GM21423 (cell line): ENCODE results near the gene ZNF521.

Experiments
- ATAC-seq: cut with Tn5 transposase; IDR thresholded peaks from one replicate; pipeline ENCODE4 v1.9.1; 2021; ENCODE audit warnings: mild to moderate bottlenecking, moderate library complexity; ENCODE audit not compliant: unreplicated experiment

Gene ZNF521

DNA sequence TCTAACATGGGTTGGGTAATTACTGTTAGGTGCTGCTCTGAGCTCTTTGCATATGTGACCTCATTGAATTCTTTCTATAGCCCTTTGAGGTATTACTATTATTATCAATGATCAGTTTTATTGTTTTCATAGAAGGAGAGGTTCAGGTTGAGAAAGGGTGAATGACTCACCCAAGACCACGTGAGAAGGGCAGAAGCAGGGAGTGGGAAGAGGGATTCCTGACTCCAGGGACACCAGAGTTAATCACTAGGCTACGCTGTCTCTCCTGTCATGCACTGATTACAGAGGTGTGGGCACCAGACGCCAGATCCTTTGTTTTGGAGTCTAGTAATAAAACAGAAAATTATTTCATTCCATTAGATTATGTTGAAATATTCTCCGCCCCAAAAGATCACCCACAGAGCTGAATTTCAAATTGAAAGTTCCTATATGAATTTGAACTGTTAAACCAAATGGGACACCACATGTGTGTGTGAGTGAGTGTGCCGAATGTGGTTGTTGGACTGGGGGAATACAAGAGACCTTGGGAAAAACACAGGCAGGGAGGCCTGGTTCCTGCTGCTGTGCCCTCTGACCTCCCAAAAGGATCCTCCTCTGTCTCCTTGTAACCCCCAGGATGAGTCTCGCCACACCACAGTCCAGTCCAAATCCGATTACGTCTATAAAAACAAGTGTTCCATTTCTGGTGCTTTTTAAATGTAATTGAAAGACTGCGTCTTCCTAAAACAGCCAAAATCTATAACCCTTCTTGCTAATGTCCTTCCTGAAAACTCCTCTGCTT, 215.4 kb downstream of the ZNF521 start:
- ATAC-seq = no peak

DNA sequence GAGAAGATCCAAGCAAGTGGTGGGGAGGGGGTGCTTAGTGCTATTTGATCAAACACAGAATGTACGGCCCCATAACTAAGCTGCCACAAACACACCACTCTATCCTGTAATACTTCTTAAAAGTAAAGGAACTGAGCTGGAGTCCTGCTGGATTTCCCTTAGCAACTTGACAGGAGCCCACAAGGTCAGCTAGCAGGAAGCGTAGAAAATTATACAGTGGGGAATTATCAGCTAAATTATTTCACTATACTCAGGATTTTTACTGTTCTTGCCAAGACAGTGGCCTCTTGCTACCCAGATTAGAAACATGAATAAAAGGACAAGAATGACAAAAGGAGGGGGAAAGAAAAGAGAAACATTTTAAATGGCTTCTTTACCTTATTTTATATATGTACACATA, 217.1 kb downstream of the ZNF521 start:
- no peak for ATAC-seq

DNA sequence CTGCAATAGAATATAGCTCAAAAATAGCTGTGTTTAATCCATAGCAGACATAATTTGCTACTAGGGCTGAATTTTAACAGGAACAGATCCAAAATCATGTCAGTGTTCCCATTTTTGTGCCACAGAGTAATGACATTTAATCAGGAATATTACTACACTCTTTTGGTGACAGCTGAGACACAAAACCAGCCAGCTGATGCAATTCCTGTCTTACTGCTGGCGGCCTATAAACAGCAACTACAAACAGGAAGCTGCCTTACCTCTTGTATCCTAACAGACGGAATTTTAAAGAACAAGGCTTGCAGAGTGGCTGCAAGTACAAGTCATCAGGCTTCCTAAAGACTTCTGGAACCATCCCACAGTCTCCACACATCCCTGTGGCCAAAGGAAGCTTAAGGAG, 218.1 kb downstream of the ZNF521 start:
- no peak for ATAC-seq

DNA sequence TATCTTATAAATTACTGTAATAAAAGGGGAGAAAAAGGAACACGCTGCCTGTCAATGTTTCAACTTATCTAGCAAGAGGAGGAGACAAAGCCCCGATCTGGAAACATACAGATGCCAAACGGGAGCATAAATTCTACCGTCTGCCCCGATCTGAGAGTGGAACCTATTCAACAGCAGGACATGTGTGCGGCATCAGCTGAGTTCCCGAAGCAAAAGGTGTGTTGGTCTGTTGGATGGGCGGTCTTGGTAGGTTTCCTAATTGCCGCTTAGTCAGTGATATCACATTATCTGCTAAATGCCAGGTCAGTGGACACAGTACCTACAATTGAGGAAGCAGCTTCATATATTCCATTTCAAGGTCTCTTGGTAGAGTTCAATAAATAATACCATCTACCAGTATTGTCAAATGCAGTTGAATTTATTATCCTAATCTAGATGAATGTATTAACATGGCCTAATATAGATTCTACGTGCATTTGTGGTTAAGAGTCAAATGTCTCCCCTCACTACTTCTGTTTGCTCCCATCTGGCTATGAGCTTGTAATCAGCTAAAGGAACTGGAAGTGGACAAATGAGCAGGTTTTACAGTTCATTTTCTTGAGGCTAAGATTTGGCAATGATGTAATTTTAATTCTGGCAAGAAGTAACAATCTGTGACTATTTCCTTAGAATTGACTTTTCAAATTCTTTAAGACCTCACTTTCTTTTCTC, 219.0 kb downstream of the ZNF521 start:
- ATAC-seq = no peak

DNA sequence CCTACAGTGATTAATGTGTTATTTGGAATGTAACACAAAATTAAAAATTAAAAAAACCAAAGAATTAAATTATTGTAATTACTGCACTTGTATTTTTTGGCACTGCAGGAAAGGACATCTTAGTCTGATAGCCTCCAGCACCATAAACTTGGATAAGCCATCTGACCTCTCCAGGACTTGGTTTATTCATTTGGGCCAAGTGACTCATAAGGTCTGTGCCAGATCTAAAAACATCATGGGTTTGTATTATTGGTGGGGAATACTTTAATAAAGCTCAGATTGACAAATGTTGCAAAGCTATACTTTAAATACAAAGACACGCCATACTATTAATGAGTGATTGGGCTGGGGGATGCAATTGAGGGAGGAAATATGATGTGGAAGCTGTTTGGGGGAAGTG, 225.2 kb downstream of the ZNF521 start:
- ATAC-seq = no peak

DNA sequence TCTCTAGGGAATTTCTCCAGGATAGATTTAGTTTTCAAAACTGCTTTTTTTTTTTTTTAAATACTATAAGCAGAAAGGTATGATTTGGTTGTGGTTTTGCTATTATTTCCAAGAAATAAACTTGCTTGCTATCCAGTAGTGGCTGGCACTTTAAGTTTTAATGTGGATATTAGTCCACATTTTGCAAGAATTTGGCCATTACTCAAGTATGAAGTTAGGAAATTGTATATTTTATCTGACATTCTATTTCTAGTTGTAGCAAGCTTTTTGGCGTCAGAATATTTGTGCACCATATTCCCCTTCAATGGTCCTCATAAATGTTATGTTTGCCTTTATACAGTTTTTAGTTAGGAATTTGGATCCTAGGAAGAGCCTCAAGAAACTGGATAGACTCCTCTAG, 226.3 kb downstream of the ZNF521 start:
- ATAC-seq = no peak

DNA sequence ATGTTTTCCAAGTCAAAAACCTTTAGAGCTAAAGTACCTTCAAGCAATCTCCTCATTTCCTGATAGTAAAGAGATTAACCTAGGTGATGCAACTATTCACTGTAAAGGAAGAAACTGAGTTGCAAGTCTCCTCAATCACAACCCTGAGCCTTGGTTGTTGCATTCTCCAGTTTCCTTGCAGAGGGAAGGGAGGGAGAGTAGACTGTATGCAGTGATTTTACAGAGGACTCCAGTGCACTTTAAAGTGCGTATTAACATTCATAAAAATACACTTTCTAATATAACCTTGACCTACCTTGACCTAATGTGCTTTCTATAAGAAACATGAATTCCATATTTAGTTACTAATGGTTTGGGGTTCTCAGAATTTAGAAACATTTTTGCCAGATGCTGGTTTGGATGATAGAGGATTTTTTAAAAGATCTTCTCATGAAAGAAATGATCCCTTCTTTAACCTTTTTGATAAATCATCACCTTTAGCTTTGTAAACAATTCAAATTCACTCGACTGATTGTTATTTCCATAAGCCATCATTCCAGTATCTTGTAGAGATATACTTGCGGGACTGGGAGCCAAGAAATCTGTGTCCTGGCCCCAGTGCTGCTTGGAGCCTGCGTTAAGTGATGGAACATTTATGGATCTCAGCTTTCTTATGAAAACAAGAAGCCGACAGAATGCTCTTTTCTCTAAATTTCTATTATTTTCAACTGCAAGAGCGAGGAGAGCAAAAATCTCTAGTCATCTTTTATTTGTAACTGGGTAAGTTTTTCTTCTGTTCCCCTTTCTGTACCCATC, 228.3 kb downstream of the ZNF521 start:
- ATAC-seq = no peak

DNA sequence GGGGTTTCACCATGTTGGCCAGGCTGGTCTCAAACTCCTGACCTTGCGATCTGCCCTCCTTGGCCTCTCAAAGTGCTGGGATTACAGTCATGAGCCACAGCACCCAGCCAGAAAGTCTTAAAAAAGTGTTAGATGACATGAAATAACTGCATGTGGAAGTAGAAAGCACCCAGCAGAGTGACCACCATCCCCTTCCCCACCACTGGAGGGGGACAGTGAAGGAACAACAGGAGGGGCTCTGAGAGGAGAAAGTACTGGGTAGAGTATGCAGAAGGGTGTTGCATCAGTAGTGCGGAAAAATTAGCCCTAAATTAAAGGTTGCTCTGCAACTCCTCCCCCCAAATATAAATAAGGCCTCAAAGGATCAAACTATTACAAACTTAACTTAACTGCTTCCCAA, 230.5 kb downstream of the ZNF521 start:
- ATAC-seq = no peak

DNA sequence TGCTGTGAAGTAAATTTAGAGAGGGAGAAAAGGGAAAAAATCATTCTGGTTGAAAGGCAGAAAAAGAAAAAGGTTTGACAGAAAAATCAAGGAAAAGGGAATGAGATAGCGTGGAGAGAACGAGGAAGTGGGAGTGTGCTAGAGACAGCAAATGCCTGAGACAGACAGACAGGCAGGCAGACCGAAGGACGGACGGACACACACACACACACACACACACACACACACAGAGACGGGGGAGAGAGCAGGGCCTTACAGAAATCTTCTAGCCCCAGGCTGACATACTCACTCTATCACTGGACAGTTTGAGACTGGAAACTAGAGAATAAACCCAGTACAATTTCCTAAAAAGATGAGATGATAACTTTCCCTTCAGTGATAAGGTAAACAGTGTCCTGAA, 238.4 kb downstream of the ZNF521 start:
- no peak for ATAC-seq

DNA sequence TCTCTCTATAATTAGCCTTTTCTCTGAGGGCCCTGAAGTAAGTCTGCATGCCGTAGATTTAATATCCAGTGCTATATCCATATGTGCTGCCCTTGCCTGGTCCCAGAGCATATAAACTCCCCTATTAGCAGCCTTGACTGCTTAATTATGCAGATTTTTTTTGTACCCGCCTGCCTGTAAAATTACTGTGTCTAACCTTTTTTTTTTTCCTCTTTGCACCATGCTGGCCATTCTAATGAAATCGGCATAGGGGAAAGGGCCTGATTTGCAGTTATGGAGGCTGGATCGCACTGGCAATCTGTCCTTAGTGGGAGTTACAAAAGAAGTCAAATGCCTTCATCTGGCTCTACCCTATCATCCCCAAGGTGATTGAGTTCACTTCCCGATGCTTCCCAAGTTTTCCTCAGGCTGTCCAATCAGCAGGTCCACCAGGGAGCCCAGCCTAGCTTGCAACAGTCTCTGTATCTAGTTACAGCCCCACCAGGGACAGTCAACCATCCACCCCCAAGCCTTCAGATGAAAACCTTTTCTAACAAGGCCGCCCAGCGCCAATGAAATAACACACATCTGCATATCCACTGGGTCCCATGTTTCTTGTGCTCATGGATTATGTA, 239.0 kb downstream of the ZNF521 start:
- no peak for ATAC-seq

DNA sequence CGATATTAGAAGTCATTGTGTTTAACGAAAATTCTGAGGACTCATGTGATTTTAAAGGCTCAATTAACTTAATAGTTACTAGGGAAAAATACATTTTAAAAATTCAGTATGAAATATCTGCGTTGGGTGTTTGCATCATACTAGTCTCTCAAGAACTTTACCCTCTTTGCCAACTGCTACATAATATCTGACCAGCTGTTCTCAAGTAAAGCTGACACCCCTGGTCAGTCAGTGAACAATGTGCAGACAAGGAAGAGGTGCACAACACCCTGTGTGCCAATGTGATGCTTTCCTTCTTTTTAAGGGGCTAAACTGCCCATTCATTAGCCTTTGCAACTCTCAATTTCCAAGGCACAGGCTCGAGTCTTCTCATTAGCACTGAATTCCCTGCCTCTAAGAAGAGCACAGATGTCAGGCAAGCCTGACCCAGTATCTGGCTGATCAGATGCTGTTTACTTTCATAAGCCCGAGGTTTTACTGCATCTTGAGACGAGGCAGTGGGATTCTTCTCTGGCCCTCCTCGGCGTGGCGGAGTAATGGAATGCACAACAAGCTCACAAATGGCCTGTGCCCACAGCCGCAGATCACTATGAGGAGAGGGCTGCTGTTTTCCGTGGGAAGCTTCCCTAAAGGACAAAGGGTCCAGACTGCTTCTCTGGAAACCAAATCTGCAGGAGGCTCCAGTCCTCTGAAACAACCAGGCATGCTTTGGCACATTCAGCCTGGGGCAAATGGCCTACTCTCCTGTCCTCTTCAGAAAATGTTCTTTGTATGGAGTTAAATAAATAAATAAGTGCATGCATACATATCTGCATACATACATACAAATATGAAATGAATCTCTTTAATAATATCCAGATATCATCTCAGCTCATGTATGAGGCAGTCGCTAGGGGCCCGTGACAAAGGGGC, 240.3 kb downstream of the ZNF521 start:
- no peak for ATAC-seq

DNA sequence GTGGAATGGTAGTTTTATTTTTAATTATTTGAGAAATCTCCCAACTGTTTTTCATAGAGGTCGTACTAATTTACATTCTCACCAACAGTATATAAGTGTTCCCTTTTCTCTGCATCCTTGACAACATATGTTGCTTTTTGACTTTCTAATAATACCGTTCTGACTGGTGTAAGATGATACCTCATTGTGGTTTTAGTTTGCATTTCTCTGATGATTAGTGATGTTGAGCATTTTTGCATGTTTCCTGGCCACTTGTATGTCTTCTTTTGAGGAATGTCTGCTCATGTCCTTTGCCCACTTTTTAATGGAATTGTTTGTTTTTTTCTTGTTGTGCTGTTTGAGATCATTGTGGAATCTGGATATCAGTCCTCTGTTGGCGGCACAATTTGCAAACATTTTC, 242.5 kb downstream of the ZNF521 start:
- no peak for ATAC-seq

DNA sequence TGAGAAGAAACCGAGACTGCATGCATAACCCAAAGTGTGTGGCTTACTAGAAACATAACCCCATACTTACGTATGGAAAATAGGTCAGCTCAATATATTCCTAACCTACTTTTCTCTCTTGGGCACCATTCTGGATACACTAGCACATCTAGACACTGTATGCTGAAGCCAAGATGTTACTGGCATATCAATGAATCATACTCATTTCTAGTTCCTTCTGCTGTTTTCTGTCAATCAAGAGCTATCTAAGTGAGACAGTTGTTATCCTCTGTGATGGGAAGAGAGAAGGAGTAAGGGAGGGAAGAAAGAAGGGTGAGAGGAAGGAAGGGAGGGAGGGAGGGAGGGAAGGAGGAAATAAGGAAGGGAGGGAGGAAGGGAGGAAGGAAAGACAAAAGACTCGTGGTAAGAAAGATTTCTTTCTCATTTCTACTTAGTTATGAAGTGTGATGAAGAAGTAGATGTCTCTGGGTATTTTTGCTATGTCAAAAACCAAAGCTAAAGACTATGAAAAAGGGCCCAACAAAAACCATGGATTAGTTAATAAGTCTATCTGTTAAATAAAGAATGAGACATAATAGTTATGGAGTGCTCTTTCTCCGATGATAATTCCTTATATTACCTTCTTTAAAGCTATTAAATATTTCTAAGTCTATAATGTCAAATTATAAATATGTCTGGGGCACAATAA, 248.4 kb downstream of the ZNF521 start:
- ATAC-seq = no peak

DNA sequence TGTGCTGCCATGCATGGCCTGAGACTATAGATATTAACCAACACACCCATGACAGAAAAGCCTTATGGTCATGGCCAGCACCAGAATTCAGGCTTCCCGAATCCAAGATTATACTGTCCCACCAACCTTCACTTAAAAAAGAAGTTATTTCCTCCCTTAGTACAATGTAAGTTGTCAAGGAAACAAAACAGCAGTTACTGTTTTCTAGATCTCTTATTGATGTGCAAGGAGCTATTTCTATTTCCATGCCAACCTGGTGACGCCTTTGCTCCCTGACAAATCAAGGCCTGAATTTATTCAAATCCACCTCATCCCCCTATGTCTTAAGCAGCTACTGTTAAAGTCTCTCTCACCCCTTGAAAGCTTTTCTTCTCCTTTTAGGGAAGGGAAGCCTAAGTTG, 249.3 kb downstream of the ZNF521 start:
- no peak for ATAC-seq

DNA sequence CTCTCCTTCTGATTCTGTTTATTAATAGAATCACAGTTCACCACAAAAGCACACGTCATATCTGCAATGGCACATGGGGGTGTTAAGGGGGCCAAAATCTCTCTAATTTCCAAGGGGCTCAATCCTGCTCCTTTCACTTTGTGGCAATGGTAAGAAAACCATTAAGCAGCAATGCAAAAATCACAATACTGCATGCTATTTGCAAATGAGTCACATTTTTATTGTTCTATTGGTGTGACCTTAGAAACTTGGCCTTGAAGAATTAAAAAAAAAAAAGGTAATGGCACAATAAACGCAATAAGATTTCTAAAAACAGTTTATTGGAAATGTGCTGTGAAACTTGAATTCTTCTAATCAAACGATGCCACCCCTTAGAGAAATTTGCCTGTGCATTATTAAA, 251.5 kb downstream of the ZNF521 start:
- no peak for ATAC-seq

DNA sequence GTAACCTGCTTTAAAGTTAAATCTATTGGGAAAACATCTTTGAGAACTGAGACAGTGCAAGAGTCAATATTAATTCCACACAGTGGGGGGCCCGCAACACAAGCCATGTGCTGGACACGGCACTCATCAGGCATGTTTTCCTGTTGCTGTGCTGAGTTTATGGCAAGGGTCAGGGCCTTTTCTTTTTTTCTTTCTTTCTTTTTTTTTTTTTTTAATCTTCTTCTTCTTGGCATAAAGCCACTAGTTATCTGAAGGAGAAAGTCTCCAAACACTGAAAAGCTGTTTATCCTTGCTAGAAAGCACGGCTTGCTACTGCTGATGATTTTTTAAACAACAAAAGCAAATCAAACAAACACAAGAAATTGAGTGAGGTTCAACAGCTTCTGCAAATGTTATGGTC, 252.1 kb downstream of the ZNF521 start:
- ATAC-seq = no peak

DNA sequence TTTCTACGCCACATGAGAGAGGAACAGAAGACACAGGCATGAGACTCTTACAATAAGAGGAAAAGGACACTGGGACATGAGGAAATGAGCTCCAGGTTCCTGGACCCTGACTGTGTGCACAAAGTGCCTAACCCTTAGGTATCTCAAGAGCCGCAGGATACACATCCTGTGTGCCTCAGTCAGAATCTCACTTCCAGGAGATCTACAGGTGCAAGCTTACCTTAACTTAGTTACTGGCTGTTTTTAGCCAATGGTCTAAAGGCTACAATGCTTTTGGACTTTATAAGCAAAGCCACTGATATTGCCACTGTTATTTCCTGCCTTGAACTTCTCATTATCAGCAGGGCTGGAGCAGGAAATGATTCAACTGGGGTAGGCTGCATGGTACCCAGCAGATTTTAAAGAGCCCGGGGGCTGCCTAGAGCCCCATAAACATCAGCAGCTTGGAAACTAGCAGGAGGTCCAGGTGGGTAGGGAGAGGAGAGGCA, 254.4 kb downstream of the ZNF521 start:
- ATAC-seq = no peak

DNA sequence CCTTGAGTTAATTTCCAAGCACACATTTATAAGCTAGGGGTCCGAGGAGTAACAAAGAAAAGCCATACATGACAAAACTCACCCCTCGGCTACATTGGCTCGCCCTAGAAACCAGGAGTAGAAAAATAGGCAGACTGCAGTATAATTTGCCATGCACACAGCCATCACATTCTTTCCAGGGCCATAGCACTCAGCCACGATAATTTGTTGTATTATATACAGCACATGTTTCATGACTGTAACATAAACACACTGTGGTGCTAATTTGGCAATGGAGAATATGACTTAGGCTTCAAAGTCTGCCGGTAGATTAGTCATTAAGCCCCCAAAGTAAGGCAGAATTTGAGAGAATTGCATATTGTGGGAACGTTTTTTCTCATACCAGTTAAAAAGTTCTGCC, 254.9 kb downstream of the ZNF521 start:
- no peak for ATAC-seq

DNA sequence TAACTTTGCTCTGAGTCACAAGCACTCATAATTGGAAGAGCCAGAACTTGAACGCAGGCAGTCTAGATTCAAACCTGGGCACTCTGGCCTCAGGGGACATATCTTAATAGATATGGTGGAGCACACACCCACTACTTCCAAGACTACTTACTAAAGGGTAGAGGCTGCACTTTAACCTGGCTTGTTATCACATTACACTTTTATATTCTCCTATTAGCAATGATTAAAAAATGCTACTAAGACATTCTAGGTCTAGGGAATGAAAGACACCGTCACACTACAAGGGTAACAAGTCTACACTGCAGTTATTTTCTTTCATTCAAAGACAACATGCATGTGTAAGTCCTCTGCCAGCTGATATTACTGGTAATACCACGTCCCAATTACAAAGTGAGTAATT, 258.8 kb downstream of the ZNF521 start:
- ATAC-seq = no peak

DNA sequence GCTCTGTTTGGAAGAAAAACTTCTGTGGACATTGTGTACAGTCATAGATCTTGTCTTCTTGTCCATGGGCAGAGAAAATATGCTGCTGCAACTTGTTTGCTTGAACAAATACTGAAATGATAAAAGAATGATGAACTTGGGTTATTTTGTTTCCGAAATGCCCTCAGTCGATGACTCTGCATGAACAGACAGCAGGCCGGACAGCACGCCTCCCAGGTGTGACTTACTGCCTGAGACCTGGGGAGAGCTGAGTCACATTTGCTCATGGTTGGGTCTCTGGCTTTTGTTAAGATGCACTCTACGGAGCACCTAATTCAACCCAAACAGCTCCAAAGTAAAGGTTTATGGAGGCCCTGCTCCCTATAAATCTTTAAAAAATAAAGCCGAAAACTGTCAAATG, 262.5 kb downstream of the ZNF521 start:
- ATAC-seq = no peak
